ENCODE data around the gene BLTP3A.

The BLTP3A gene

DNA sequence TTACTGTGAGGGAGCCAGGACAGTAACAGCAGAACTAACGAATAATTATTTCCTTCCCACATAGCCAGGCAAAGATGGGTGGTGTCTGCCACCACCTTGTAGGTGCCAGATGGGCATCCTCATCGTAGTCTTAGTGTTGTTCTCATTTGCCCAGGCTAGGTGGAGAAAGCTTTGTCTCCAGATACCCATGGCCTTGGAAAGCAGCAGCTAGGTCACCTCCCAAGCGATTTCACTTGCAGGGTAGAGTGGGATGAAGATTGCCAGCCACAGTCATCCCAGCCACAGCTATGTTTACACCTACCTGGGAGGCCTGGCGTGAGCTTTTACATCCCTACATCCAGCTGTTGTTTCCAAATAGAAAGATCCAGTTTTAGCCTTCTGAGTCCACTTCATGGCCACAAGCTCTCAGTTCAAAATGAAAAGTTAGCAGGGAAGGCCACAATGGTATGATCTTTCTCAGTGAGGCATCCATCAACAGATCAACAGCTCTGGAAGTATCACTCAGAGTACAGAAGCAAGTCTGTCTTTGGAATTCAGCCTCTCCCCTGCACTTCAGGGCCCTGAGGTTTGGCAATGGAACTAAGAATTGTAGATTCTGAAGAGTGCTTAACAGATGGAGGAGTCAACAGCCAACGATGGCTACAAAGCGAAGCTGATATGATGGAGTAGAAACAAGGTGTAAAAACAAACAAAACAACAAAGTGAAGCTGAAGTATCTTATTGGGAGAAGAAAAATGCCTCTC lies 45.6 kb upstream of the BLTP3A start:
- no peak for TF ChIP-seq EP300 (IDR thresholded peaks at IDR 0.05; ENCODE audit: borderline replicate concordance)
- TF ChIP-seq FOXM1 (IDR thresholded peaks at IDR 0.05; ENCODE audit: borderline replicate concordance, low read depth): no peak
- no peak for TF ChIP-seq TAF1 (IDR thresholded peaks at IDR 0.05; ENCODE audit: low read depth)
- no peak for TF ChIP-seq TCF12 (IDR thresholded peaks at IDR 0.05; ENCODE audit: low read depth)
- TF ChIP-seq, protein P1, sequence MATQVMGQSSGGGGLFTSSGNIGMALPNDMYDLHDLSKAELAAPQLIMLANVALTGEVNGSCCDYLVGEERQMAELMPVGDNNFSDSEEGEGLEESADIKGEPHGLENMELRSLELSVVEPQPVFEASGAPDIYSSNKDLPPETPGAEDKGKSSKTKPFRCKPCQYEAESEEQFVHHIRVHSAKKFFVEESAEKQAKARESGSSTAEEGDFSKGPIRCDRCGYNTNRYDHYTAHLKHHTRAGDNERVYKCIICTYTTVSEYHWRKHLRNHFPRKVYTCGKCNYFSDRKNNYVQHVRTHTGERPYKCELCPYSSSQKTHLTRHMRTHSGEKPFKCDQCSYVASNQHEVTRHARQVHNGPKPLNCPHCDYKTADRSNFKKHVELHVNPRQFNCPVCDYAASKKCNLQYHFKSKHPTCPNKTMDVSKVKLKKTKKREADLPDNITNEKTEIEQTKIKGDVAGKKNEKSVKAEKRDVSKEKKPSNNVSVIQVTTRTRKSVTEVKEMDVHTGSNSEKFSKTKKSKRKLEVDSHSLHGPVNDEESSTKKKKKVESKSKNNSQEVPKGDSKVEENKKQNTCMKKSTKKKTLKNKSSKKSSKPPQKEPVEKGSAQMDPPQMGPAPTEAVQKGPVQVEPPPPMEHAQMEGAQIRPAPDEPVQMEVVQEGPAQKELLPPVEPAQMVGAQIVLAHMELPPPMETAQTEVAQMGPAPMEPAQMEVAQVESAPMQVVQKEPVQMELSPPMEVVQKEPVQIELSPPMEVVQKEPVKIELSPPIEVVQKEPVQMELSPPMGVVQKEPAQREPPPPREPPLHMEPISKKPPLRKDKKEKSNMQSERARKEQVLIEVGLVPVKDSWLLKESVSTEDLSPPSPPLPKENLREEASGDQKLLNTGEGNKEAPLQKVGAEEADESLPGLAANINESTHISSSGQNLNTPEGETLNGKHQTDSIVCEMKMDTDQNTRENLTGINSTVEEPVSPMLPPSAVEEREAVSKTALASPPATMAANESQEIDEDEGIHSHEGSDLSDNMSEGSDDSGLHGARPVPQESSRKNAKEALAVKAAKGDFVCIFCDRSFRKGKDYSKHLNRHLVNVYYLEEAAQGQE (IDR thresholded peaks at IDR 0.05; ENCODE audit: low read depth): no peak

DNA sequence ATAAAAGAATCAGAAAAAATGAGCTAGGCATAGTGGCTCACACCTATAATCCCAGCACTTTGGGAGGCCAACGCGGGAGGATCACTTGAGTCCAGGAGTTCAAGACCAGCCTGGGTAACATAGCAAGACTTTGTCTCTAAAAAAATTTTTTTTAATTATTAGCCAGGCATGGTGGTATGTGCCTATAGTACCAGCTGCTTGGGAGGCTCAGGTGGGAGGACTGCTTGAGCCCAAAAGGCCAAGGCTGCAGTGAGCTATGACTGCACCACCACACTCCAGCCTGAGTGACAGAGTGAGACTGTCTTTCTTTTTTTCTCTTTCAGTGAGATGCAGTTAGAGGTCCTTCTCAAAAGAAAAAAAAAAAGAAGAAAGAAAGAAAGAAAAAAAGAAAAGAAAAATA lies 43.1 kb upstream of the BLTP3A start:
- TF ChIP-seq CREB1 (IDR thresholded peaks at IDR 0.05; ENCODE audit: low read depth) (no peak), TAF1 (IDR thresholded peaks at IDR 0.05; ENCODE audit: low read depth) (no peak), EGR1 (IDR thresholded peaks at IDR 0.05) (no peak), RAD21 (IDR thresholded peaks at IDR 0.05; ENCODE audit: low read depth) (no peak), CEBPB (IDR thresholded peaks at IDR 0.05) (no peak), EP300 (IDR thresholded peaks at IDR 0.05; ENCODE audit: borderline replicate concordance) (no peak)
- TF ChIP-seq, protein P1 (IDR thresholded peaks at IDR 0.05; ENCODE audit: low read depth): no peak
- TF ChIP-seq, protein P2, sequence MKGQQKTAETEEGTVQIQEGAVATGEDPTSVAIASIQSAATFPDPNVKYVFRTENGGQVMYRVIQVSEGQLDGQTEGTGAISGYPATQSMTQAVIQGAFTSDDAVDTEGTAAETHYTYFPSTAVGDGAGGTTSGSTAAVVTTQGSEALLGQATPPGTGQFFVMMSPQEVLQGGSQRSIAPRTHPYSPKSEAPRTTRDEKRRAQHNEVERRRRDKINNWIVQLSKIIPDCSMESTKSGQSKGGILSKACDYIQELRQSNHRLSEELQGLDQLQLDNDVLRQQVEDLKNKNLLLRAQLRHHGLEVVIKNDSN (IDR thresholded peaks at IDR 0.05): no peak

DNA sequence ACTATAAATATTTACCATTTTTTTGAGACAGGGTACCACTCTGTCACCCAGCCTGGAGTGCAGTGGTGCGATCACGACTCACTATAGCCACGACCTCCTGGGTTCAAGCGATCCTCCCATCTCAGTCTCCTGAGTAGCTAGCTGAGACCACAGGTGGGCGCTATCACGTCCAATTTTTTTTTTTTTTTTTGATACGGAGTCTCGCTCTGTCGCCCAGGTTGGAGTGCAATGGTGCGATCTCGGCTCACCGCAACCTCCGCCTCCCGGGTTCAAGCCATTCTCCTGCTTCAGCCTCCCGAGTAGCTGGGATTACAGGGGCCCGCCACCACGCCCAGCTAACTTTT lies 35.4 kb upstream of the BLTP3A start:
- TF ChIP-seq RAD21 (IDR thresholded peaks at IDR 0.05; ENCODE audit: low read depth): peak; percentile 16; the same call in 1 of the 2 replicates

DNA sequence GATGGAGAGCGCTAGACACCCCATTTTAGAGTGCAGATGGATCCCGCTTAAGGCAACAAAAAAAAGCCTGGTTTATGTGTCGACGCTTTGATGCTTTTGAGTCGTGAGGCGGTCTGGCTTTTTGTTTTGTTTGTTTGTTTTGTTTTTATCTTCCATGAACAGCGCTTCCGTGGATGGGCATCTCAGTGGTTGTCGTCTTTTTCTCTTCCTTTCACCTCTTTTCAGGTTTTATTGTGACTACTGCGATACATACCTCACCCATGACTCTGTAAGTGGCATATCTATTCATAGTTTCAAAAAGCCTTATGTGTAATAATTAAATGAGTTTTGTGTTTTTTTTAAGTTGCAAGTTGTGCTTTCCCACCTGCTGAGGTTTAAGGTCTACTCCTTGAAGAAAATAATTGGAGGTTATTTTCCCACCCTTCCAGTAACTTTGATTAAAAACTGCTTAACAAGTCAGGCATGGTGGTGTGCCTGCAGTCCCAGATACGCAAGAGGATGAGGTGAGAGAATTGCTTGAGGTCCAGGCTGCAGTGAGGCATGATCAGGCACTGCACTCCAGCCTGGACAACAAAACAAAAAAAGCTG lies 34.1 kb upstream of the BLTP3A start:
- TF ChIP-seq, protein P1 (IDR thresholded peaks at IDR 0.05; ENCODE audit: low read depth): no peak
- TF ChIP-seq ZBTB7A (IDR thresholded peaks at IDR 0.05; ENCODE audit: low read depth) (no peak), EGR1 (IDR thresholded peaks at IDR 0.05) (no peak), RAD21 (IDR thresholded peaks at IDR 0.05; ENCODE audit: low read depth) (no peak), TEAD4 (IDR thresholded peaks at IDR 0.05) (no peak), FOXM1 (IDR thresholded peaks at IDR 0.05; ENCODE audit: borderline replicate concordance, low read depth) (no peak), TCF12 (IDR thresholded peaks at IDR 0.05; ENCODE audit: low read depth) (no peak; the same call in 1 of the 2 replicates), TAF1 (IDR thresholded peaks at IDR 0.05; ENCODE audit: low read depth) (no peak), EP300 (IDR thresholded peaks at IDR 0.05; ENCODE audit: borderline replicate concordance) (no peak), CREB1 (IDR thresholded peaks at IDR 0.05; ENCODE audit: low read depth) (no peak), YY1 (IDR thresholded peaks at IDR 0.05; ENCODE audit: low read depth) (no peak), NFIC (IDR thresholded peaks at IDR 0.05) (no peak), CEBPB (IDR thresholded peaks at IDR 0.05) (no peak)
- TF ChIP-seq, protein P2 (IDR thresholded peaks at IDR 0.05): no peak
- TF ChIP-seq, protein P3, sequence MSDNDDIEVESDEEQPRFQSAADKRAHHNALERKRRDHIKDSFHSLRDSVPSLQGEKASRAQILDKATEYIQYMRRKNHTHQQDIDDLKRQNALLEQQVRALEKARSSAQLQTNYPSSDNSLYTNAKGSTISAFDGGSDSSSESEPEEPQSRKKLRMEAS (IDR thresholded peaks at IDR 0.05): no peak

DNA sequence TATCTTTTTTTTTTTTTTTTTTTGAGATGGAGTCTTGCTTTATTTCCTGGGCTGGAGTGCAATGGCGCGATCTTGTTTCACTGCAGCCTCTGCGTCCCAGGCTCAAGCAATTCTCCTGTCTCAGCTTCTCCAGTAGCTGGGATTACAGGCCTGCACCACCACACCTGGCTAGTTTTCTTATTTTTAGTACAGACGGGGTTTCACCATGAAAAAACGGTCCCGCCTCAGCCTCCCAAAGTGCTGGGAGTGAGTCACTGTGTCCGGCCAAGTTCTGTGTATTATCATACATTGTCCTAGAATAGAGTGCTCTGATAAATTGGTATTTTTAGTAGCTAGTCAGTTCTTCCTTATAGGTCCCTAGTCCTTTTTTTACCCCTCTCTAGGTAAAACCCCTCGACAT lies 31.8 kb upstream of the BLTP3A start:
- TF ChIP-seq EP300 (IDR thresholded peaks at IDR 0.05; ENCODE audit: borderline replicate concordance) (no peak), TCF12 (IDR thresholded peaks at IDR 0.05; ENCODE audit: low read depth) (no peak), TAF1 (IDR thresholded peaks at IDR 0.05; ENCODE audit: low read depth) (no peak)

Data from Ishikawa (cell line).